K562 (cell line): ENCODE results near the gene UQCR11. TPM values are rescaled to one million over a fixed set of nuclear protein-coding genes. Genes with fewer than 3 reads are reported as not detected.

ENCODE experiments used
- ATAC-seq: fragments of 200-7000 bp; cut with Tn5 transposase; 3 replicates; pipeline ENCODE4 v1.9.1; 2020; ENCODE audit warnings: moderate library complexity
- BruUV-seq: library from RNA; stranded (reverse); fragments of 400-500 nt; replicated peaks from 2 replicates; lab custom pipeline; 2021; lab: Mats Ljungman, UMichigan
- CTCF ChIA-PET: fragments of 300-600 bp; formaldehyde crosslinking; extraction: SDS; loops from one replicate; lab custom pipeline; 2021; ENCODE audit warnings: low intra/inter-chr PET ratio; lab: Yijun Ruan, JAX
- POLR2A ChIA-PET: fragments of 300-600, 350-650 bp; sonication (Branson Sonifier 250); formaldehyde crosslinking; extraction: SDS; loops from one replicate; lab custom pipeline; 2021; ENCODE audit warnings: antibody characterized with exemption, inconsistent platforms; lab: Yijun Ruan, JAX
- DNase-seq, 4 experiments: peaks; one replicate each; pipeline versions ENCODE4 v3.0.0 to v3.0.0-alpha.2; 2011 to 2018; ENCODE audit warnings: low spot score in 3 of 4, mixed read lengths in 3 of 4; ENCODE audit errors: extremely low read depth in 1 of 4
- FAIRE-seq: peaks from 2 replicates; lab custom pipeline; 2011; peaks lifted over from hg19 to GRCh38; lab: Jason Lieb, UNC
- H2AFZ ChIP-seq: 2 replicates; pipeline ENCODE4 v1.6.0; 2011; ENCODE audit warnings: low read depth, low read length, control low read depth, inconsistent platforms
- H3K27ac ChIP-seq: fragments of 200-600 bp; 3 replicates; pipeline ENCODE4 v1.8.0; 2011; ENCODE audit warnings: low read depth, mild to moderate bottlenecking, control low read depth, inconsistent platforms, low read length, moderate library complexity, mixed read lengths; ENCODE audit errors: extremely low read depth
- H3K27me3 ChIP-seq, 2 experiments: fragments of 300-600 bp in 1 of 2; 2 replicates in 1 of 2; 3 replicates in 1 of 2; pipeline versions ENCODE4 v1.6.0 to v1.8.0; 2011; ENCODE audit warnings: inconsistent platforms in 2 of 2, low read length in 2 of 2, mild to moderate bottlenecking in 1 of 2, mixed read lengths in 1 of 2, moderate library complexity in 1 of 2; ENCODE audit not compliant: control insufficient read depth in 2 of 2, insufficient read depth in 2 of 2
- H3K36me3 ChIP-seq: fragments of 300-600 bp; 3 replicates; pipeline ENCODE4 v1.8.0; 2011; ENCODE audit warnings: mild to moderate bottlenecking, low read length, inconsistent platforms; ENCODE audit not compliant: control insufficient read depth, insufficient read depth
- H3K4me1 ChIP-seq, 2 experiments: fragments of 200-600 bp in 1 of 2; replicated peaks in 1 of 2; 2 replicates in 1 of 2; 3 replicates in 1 of 2; pipeline versions ENCODE4 v1.5.1 to v1.8.0; 2011; ENCODE audit warnings: inconsistent platforms in 2 of 2, low read length in 2 of 2, mild to moderate bottlenecking in 1 of 2, mixed read lengths in 1 of 2, moderate library complexity in 1 of 2; ENCODE audit not compliant: control insufficient read depth in 2 of 2, insufficient read depth in 2 of 2
- H3K4me2 ChIP-seq: 2 replicates; pipeline ENCODE4 v1.6.1; 2011; ENCODE audit warnings: low read length, control low read depth, inconsistent platforms, mixed read lengths; ENCODE audit not compliant: insufficient read depth
- H3K4me3 ChIP-seq: fragments of 200-600 bp; sonication (generic), shearing (Covaris generic); 2 replicates; pipeline ENCODE4 v1.5.1; 2016; ENCODE audit warnings: control low read depth, inconsistent platforms
- H3K79me2 ChIP-seq: fragments of 200-600 bp; 3 replicates; pipeline ENCODE4 v1.8.0; 2011; ENCODE audit warnings: low read length, inconsistent platforms; ENCODE audit not compliant: control insufficient read depth, insufficient read depth
- H3K9ac ChIP-seq, 2 experiments: 2 replicates each; pipeline versions ENCODE4 v1.6.0 to v1.6.1; 2011; ENCODE audit warnings: low read depth in 2 of 2, low read length in 2 of 2, control low read depth in 1 of 2, inconsistent platforms in 1 of 2, mild to moderate bottlenecking in 1 of 2, mixed read lengths in 1 of 2; ENCODE audit not compliant: insufficient read depth in 1 of 2
- H3K9me1 ChIP-seq: one replicate; pipeline ENCODE4 v1.6.0; 2011; ENCODE audit warnings: inconsistent platforms, mild to moderate bottlenecking, low read length, moderate library complexity; ENCODE audit not compliant: control insufficient read depth, insufficient read depth
- H3K9me3 ChIP-seq: replicated peaks from 2 replicates; pipeline ENCODE4 v1.5.1; 2011; ENCODE audit warnings: low read depth, low read length, inconsistent platforms; ENCODE audit not compliant: control insufficient read depth, insufficient read depth
- H4K20me1 ChIP-seq: replicated peaks from 2 replicates; pipeline ENCODE4 v1.6.1; 2011; ENCODE audit warnings: low read length, inconsistent platforms, mixed read lengths; ENCODE audit not compliant: control insufficient read depth, insufficient read depth
- ARID4B ChIP-seq: sonication (generic); formaldehyde crosslinking; IDR thresholded peaks from 2 replicates; pipeline ENCODE4 v1.8.0; 2022; ENCODE audit warnings: mild to moderate bottlenecking, missing genetic modification reagents
- C11orf30 ChIP-seq: fragments of 450-650 bp; IDR thresholded peaks from 2 replicates; pipeline ENCODE4 v1.6.1; 2016; ENCODE audit warnings: low read depth, mild to moderate bottlenecking
- EP300 ChIP-seq: IDR thresholded peaks from 2 replicates; pipeline ENCODE4 v1.6.1; 2012; ENCODE audit warnings: low read length, improper control_type of control experiment
- ILF3 ChIP-seq: fragments of 450-650 bp; IDR thresholded peaks from 2 replicates; pipeline ENCODE4 v1.6.1; 2018; ENCODE audit warnings: antibody characterized with exemption, mild to moderate bottlenecking, moderate library complexity, borderline replicate concordance
- POLR2G ChIP-seq: fragments of 200-400 bp; formaldehyde crosslinking; IDR thresholded peaks from 2 replicates; pipeline ENCODE4 v1.6.1; 2017; ENCODE audit warnings: low read depth, mild to moderate bottlenecking, antibody characterized with exemption, low read length, moderate library complexity
- RBFOX2 ChIP-seq: fragments of 200-400 bp; formaldehyde crosslinking; IDR thresholded peaks from 2 replicates; pipeline ENCODE4 v1.6.1; 2017; ENCODE audit warnings: low read depth, mild to moderate bottlenecking, low read length, moderate library complexity
- RBM34 ChIP-seq: fragments of 200-400 bp; formaldehyde crosslinking; IDR thresholded peaks from 2 replicates; pipeline ENCODE4 v1.6.1; 2018; ENCODE audit warnings: low read length, borderline replicate concordance; ENCODE audit not compliant: insufficient read depth
- ZFP36 ChIP-seq: fragments of 150-350 bp; IDR thresholded peaks from 2 replicates; pipeline ENCODE4 v1.6.1; 2018; ENCODE audit warnings: low read length, low read depth; ENCODE audit not compliant: partially characterized antibody
- WGBS: fragments of 100-300 bp; shearing (Covaris generic); methylation state at CpG from one replicate; pipeline ENCODE4 v1.1.6; 2016; ENCODE audit warnings: low coverage, mixed read lengths; ENCODE audit not compliant: insufficient coverage; ENCODE audit errors: missing lambda C conversion rate; 5-methylcytosine and 5-hydroxymethylcytosine counted together
- in situ Hi-C: fragments of 300-500 bp; cut with MboI; formaldehyde crosslinking; loops from 4 replicates; pipeline ENCODE4 v1.15.0; 2018; ENCODE audit warnings: inconsistent platforms, mixed read lengths
- intact Hi-C: fragments of 100-400 bp; cut with micrococcal nuclease; formaldehyde crosslinking; loops from 2 replicates; pipeline ENCODE4 v1.14.2; 2022
- polyA plus RNA-seq, 8 experiments: library from polyadenylated mRNA; depleted of rRNA in 4 of 8; stranded (reverse) in 5 of 8; unstranded in 3 of 8; fragments of >200 nt; fragmentation: Nextera tagmentation in 2 of 8; fragmentation: Illumina TruSeq in 1 of 8; extraction: Ambion mirVana in 2 of 8; extraction: Trizol in 1 of 8; gene quantifications; 2 replicates each; pipeline versions ENCODE4 v1.2.1 to v1.2.3, GENCODE V29; 2011 to 2014; ENCODE audit warnings: inconsistent platforms in 1 of 8, missing spikeins in 1 of 8
- total RNA-seq, 7 experiments: library from RNA; depleted of rRNA in 6 of 7; stranded (reverse); fragments of >200 nt in 6 of 7; fragmentation: Illumina TruSeq in 2 of 7; extraction: Trizol in 2 of 7; gene quantifications; 2 replicates each; pipeline versions ENCODE4 v1.2.1 to v1.2.3, GENCODE V29; 2011 to 2021; ENCODE audit warnings: low replicate concordance in 1 of 7
- TF ChIP-seq, protein P1 (sequence below): fragments of 250-450 bp; sonication (Bioruptor Pico); IDR thresholded peaks from 2 replicates; pipeline ENCODE4 v1.9.0; 2021; ENCODE audit warnings: mild to moderate bottlenecking

Gene UQCR11
- total and polyA plus RNA-seq, 9 of the 15 experiments (the other 6 are each of a cell fraction or from before 2014, with no cell fraction given) = 57.6 to 394 (median 259) TPM

DNA sequence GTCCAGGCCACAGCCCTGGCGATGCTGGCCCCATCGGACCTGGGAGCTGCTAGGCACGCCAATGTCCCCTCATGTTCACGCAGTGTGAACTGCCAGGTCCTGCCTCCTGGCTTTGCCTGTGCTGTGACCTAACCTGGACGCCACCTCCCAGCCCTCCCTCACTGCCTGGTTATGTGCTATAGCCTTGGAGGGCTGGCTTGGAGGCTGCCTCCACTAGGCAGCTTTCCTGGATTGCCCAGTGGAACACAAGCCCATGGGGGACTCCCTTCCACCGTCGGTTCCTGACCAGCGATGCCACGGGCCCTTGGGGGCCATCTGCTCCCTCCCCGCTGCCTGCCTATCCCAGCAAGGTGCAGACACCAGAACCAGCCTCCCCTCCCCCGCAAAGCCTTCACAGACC lies 15.2 kb upstream of the UQCR11 start:
- Histone ChIP-seq H3K27ac (no peak overlapping the region), H3K9me1 (no peaks in the 10 kb centered on the region), H3K27me3 (no peaks in the 10 kb centered on the region), H3K9ac (peak overlapping the region in 1 of 2 experiments; percentile 19; a peak in 1 of 4 replicates), H4K20me1 (no peaks in the 10 kb centered on the region), H2AFZ (no peak overlapping the region), H3K4me2 (no peak overlapping the region), H3K9me3 (no peaks in the 10 kb centered on the region), H3K4me1 (peaks cover 0 to 61% of the 10 kb centered on the region in 2 experiments; a peak in 2 of 5 replicates)
- in situ Hi-C loops (no loop called here), intact Hi-C loops (loop anchor here (5.0 kb wide), 1 partner anchor 52 kb away; no protein-coding TSS in a partner anchor)
- BruUV-seq = no TSS peak
- 96% methylated on average over 7 of the region's 11 CpGs for WGBS
- no peak for FAIRE-seq
- ChIA-PET POLR2A (no interaction called here), CTCF (no interaction called here)
- no peak for DNase-seq
- TF ChIP-seq C11orf30 (no peak), ILF3 (no peak), ARID4B (CRISPR knock-in tag) (no peak), ZFP36 (peak; percentile 65), POLR2G (peak; percentile 38; the same call in 1 of the 2 replicates), EP300 (no peak), RBFOX2 (0 out of 2 replicates have a peak, but pooled peaks have one; percentile 5), RBM34 (no peak)
- TF ChIP-seq, protein P1, sequence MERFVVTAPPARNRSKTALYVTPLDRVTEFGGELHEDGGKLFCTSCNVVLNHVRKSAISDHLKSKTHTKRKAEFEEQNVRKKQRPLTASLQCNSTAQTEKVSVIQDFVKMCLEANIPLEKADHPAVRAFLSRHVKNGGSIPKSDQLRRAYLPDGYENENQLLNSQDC (CRISPR knock-in tag) = no peak
- TF ChIP-seq, all 486 proteins: peak for 3
- no peak for ATAC-seq
- Histone ChIP-seq H3K79me2 (peaks cover 2% of the 10 kb centered on the region; the same call in 2 of the 3 replicates), H3K36me3 (peaks cover 94% of the 10 kb centered on the region), H3K4me3 (no peak overlapping the region)
